DND-41 (cell line): ENCODE results near the gene IL1RAP.

Experiments
- ATAC-seq: fragments of 200-7000 bp; cut with Tn5 transposase; 3 replicates; pipeline ENCODE4 v1.9.1; 2021; ENCODE audit warnings: low read depth; ENCODE audit not compliant: insufficient read depth
- DNase-seq: peaks from one replicate; pipeline ENCODE4 v3.0.0-alpha.2; 2020
- H2AFZ ChIP-seq: 2 replicates; pipeline ENCODE4 v1.6.0; 2012; ENCODE audit warnings: low read depth, low read length
- H3K27ac ChIP-seq: 2 replicates; pipeline ENCODE4 v1.5.1; 2012; ENCODE audit warnings: low read length, inconsistent platforms
- H3K27me3 ChIP-seq: fragments of 200-600 bp; sonication (generic); 2 replicates; pipeline ENCODE4 v1.6.0; 2012; ENCODE audit warnings: low read length, mild to moderate bottlenecking, inconsistent platforms; ENCODE audit not compliant: insufficient read depth, poor library complexity
- H3K36me3 ChIP-seq: 2 replicates; pipeline ENCODE4 v1.5.1; 2012; ENCODE audit warnings: low read length, inconsistent platforms; ENCODE audit not compliant: insufficient read depth
- H3K4me1 ChIP-seq: 2 replicates; pipeline ENCODE4 v1.5.1; 2012; ENCODE audit warnings: mild to moderate bottlenecking, low read length; ENCODE audit not compliant: insufficient read depth
- H3K4me2 ChIP-seq: 2 replicates; pipeline ENCODE4 v1.6.0; 2012; ENCODE audit warnings: mild to moderate bottlenecking, moderate library complexity, low read length, inconsistent platforms; ENCODE audit not compliant: insufficient read depth
- H3K4me3 ChIP-seq, 2 experiments: fragments of 200-600 bp in 1 of 2; shearing (Covaris generic) in 1 of 2; 2 replicates each; pipeline ENCODE4 v1.5.1; 2012 to 2016; ENCODE audit warnings: inconsistent platforms in 2 of 2, low read length in 2 of 2, mild to moderate bottlenecking in 2 of 2, low read depth in 1 of 2, moderate library complexity in 1 of 2
- H3K79me2 ChIP-seq: 2 replicates; pipeline ENCODE4 v1.6.0; 2012; ENCODE audit warnings: low read length, inconsistent platforms; ENCODE audit not compliant: insufficient read depth
- H3K9ac ChIP-seq: 2 replicates; pipeline ENCODE4 v1.6.0; 2012; ENCODE audit warnings: low read depth, mild to moderate bottlenecking, inconsistent platforms, low read length, moderate library complexity
- H3K9me3 ChIP-seq: 2 replicates; pipeline ENCODE4 v1.5.1; 2012; ENCODE audit warnings: low read length, moderate library complexity, mild to moderate bottlenecking, inconsistent platforms; ENCODE audit not compliant: insufficient read depth, severe bottlenecking
- H4K20me1 ChIP-seq: 2 replicates; pipeline ENCODE4 v1.6.0; 2012; ENCODE audit warnings: low read length; ENCODE audit not compliant: insufficient read depth
- CTCF ChIP-seq: IDR thresholded peaks from 2 replicates; pipeline ENCODE4 v1.5.1; 2012; ENCODE audit warnings: borderline replicate concordance, low read length, moderate library complexity, mild to moderate bottlenecking; ENCODE audit not compliant: poor library complexity, severe bottlenecking; ENCODE audit errors: extremely low read depth
- EZH2 ChIP-seq: IDR thresholded peaks from 3 replicates; pipeline ENCODE4 v1.6.1; 2012; ENCODE audit warnings: borderline replicate concordance, low read depth, mild to moderate bottlenecking, moderate library complexity, low read length, inconsistent platforms; ENCODE audit not compliant: severe bottlenecking

IL1RAP gene

GRCh38 chr3:190566043-190566933, 52.4 kb downstream of the IL1RAP start:
- peak; percentile 76 for DNase-seq
- Histone ChIP-seq H4K20me1 (no peaks in the 10 kb centered on the region), H2AFZ (peak overlapping the region; percentile 12), H3K4me3 (no peak overlapping the region), H3K36me3 (peaks cover 15% of the 10 kb centered on the region), H3K79me2 (0 out of 2 replicates have a peak, but pooled peaks cover 5% of the 10 kb centered on the region), H3K9me3 (no peaks in the 10 kb centered on the region), H3K9ac (peak overlapping the region; percentile 5; the same call in 1 of the 2 replicates), H3K4me1 (peaks cover 17% of the 10 kb centered on the region), H3K27me3 (no peaks in the 10 kb centered on the region), H3K27ac (peak overlapping the region; percentile 56), H3K4me2 (peak overlapping the region; percentile 1; the same call in 1 of the 2 replicates)
- ATAC-seq = peak; percentile 96
- TF ChIP-seq EZH2 (no peak), CTCF (peak; percentile 28)

- H3K4me3 ChIP-seq = no peak overlapping the region
- DNase-seq (no peak), ATAC-seq (no peak)
- H2AFZ ChIP-seq = no peak overlapping the region
- peaks cover 15% of the 10 kb centered on the region for H3K36me3 ChIP-seq
- H3K27me3 ChIP-seq = no peaks in the 10 kb centered on the region
- H3K9me3 ChIP-seq = no peaks in the 10 kb centered on the region
- H3K27ac ChIP-seq = no peak overlapping the region
- H3K4me1 ChIP-seq = peaks cover 17% of the 10 kb centered on the region
- H3K79me2 ChIP-seq = no peaks in the 10 kb centered on the region
- no peak overlapping the region for H3K4me2 ChIP-seq
- no peak overlapping the region for H3K9ac ChIP-seq
- TF ChIP-seq CTCF (no peak), EZH2 (no peak)
- no peaks in the 10 kb centered on the region for H4K20me1 ChIP-seq
These were observed 54.2 kb downstream of the IL1RAP start for GRCh38 chr3:190568036-190568435.

- TF ChIP-seq EZH2 (no peak), CTCF (no peak)
- no peak overlapping the region for H3K27ac ChIP-seq
- no peaks in the 10 kb centered on the region for H4K20me1 ChIP-seq
- H3K9me3 ChIP-seq = no peaks in the 10 kb centered on the region
- H3K9ac ChIP-seq = no peak overlapping the region
- H3K36me3 ChIP-seq = peaks cover 5% of the 10 kb centered on the region; the same call in 1 of the 2 replicates
- DNase-seq = no peak
- no peak overlapping the region for H3K4me3 ChIP-seq
- no peaks in the 10 kb centered on the region for H3K79me2 ChIP-seq
- H2AFZ ChIP-seq = no peak overlapping the region
- ATAC-seq = no peak
- no peaks in the 10 kb centered on the region for H3K27me3 ChIP-seq
- no peak overlapping the region for H3K4me2 ChIP-seq
- no peaks in the 10 kb centered on the region for H3K4me1 ChIP-seq
These were observed 60.6 kb downstream of the IL1RAP start for GRCh38 chr3:190574473-190574872.
